Head of caudate nucleus (tissue), 42 donors: ENCODE results near the gene SLC7A14.

Source experiments
- DNase-seq, 42 donors: peaks; one replicate each; pipeline versions ENCODE4 v3.0.0 to v3.0.0-alpha.2; 2020 to 2021; ENCODE audit warnings: mixed read lengths in 7 of 42
- intact Hi-C: fragments of 100-400 bp; cut with DNase I; formaldehyde crosslinking; loops from one replicate; pipeline ENCODE4 v1.15.0; 2022

SLC7A14 gene

DNA sequence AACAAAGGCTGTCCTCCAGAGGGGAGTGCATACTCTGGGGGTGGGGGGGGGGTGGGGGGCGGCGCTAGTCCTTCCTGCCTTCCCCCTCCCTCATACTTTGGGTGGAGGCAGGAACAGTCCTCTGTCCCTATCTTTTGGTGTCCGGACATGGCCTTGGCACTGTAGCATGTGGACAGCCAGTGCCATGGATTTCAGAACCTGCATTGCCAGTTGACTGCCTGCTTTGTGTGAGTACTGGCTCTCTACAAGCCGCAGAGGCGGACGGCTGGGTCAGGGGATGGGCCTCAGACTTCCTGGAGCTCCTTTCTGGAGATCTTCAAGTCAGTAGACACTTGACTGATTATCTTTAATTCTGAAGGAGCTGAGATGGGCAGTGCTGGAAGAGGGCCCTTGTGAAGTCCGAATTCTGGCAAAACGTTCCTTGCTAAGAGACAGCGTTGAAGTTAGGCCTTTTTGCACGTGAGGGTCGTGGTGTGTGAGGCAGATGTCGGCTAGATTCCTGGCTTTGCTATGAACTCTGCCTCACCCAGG, 164.7 kb downstream of the SLC7A14 start:
- intact Hi-C loops, result loop anchor here (2.0 kb wide), 1 partner anchor 16 kb away; no protein-coding TSS in a partner anchor
- DNase-seq, result peak; percentile 19 to 86 (median 65)

- peak in 2 of 42 donors; percentile 33 to 66 for DNase-seq
- intact Hi-C loops, result loop anchor here (2.0 kb wide), 1 partner anchor 16 kb away; no protein-coding TSS in a partner anchor
Observed at GRCh38 chr3:170420307-170420821, 165.5 kb downstream of the SLC7A14 start.

DNA sequence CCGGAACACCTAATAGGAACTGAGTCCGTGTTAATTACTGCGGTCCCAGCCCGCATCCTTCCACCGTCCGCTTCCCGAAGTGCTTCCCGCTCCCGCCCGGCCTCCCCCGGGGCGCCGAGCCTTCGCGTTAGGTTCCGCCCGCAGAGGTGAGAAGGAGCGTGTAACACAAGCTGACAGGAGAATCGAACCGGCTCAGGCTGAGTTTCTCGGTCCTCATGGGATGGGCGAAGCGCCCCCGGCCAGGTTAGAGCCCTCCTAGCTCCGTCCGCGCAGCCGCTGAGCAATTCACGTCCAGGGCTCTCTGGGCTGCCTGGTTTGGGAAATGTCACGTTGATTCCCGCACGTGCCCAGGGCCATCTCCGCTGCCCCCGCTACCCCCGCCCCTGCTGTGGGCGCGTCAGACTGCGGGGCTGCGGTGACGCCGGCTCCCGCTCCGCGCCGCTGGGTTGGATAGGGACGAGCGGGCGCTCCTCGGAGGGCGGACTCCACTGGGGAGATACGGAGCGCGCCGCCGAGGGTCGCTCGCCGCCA, 166.3 kb downstream of the SLC7A14 start:
- intact Hi-C loops, result loop anchor here (2.0 to 10.0 kb wide), 3 partner anchors 17 to 275 kb away; no protein-coding TSS in a partner anchor

DNA sequence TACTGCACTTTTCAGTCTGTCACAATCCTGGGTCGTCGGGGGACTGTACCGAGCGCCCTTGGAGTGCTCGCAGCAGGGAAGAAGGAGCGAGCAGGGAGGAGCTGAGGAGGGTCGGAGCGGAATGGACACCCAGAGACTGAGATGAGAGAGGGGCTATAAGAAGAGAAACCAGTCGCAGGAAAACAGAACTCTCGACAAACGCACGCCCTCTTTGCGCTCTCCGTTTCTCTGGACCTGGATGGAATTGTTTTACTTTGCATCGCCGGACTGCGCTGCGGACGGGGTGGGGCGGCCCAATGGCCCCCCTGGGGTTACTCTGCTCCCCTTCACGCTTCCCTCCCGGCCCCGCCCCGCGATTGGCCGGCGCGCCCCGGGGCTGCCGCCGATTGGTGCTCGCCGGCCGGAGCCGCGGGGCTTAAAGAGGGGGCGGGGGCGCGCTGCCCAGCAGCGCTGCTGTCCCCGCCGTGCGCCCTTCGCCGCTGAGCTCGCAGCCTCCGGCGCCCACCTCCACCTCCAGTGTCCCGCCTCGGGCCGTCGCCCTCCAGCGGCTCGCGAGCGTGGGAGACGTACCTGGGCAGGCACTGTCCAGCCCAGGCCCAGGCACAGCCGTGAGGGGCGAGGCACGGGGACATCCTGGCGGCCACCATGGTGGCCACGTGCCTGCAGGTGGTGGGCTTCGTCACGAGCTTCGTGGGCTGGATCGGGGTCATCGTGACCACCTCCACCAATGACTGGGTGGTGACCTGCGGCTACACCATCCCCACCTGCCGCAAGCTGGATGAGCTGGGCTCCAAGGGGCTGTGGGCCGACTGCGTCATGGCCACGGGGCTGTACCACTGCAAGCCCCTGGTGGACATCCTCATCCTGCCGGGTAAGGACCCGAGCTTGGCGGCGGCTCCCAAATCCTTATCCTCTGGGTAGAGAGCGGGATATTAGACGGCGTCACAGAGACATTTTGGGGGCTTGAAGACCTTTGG, 167.2 kb downstream of the SLC7A14 start, which contains the start of gene CLDN11:
Gene CLDN11, plus strand, starts transcription at position 447 of the 977 bp plus-strand sequence. Its CDS starts 199 bp downstream, at position 646.
- DNase-seq, result peak; percentile 47 to 93 (median 83)
- intact Hi-C loops, result loop anchor here (5.0 to 10.0 kb wide), 2 partner anchors 79 to 276 kb away; no protein-coding TSS in a partner anchor

More for the DNA sequence above, 166.3 kb downstream of the SLC7A14 start:
- peak in 40 of 42 donors; percentile 18 to 88 (median 67) for DNase-seq

DNA sequence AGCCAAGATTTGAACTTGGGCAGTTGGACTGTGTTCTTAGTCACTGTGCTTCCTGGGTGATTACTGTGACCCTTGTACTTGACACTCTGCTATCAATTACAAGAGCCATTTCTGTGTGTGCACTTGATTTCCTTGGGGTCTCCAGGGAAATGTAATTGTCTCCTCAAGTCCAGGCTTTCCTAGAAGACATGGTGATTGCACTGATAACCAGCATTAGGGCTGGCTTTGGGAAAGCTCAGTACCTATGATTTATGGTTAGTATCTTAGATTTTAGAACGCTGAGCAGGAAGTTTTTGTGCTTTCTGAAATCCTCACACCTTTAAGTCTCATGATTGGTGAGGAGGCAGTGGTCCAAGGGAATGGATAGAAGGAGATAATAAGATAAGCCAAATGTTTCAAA, 168.8 kb downstream of the SLC7A14 start:
- DNase-seq, result no peak
- intact Hi-C loops, result loop anchor here (5.0 to 10.0 kb wide), 2 partner anchors 80 to 278 kb away; no protein-coding TSS in a partner anchor

- DNase-seq, result peak in 33 of 42 donors; percentile 34 to 86 (median 67)
- intact Hi-C loops, result loop anchor here (5.0 to 10.0 kb wide), 4 partner anchors 102 to 398 kb away; no protein-coding TSS in a partner anchor
Observed at GRCh38 chr3:170414202-170414663, 171.6 kb downstream of the SLC7A14 start.

GRCh38 chr3:170413291-170413690, 172.6 kb downstream of the SLC7A14 start:
- no peak for DNase-seq
- intact Hi-C loops, result loop anchor here (5.0 to 10.0 kb wide), 4 partner anchors 101 to 399 kb away; no protein-coding TSS in a partner anchor

DNA sequence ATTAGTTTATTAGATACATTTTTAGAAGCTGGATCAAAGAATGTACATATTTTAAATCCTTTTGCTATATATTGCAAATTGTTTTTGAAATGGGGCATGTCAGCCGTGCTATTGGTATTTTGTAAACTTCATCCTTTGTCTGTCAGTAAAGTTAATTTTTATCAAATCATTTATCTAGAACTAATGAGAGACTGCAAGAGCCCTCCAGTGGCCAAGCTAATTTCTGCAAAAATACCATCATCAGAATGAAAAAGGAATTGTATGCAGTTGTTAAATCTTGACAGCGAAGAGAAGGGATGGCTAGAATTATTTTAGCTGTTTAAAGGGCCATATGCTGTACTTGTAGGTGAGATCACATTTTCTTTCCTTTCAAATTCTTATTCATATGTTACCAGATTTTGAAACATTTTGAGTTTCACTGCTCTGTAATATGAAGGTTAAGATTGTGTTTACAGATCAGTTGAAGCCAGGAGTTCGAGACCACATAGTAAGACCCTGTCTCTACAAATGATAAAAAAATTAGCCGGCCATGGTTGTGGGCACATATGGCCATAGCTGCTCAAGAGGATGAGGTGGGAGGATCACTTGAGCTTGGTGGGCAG, 175.3 kb downstream of the SLC7A14 start:
- peak in 10 of 42 donors; percentile 45 to 73 (median 54) for DNase-seq
- intact Hi-C loops, result loop anchor here (5.0 to 10.0 kb wide), 4 partner anchors 98 to 402 kb away; no protein-coding TSS in a partner anchor
